Ecto neural progenitor cell (in vitro differentiated cells): ENCODE results near the gene CD300A.
"Not testable (repeated sequence)": the region's sequence is repeated elsewhere in the genome, so short reads cannot be mapped to it uniquely, and the experiment has no call there.

Experiments used
- DNase-seq: peaks from one replicate; pipeline ENCODE4 v3.0.0-alpha.2; 2018; ENCODE audit warnings: low spot score

CD300A gene

GRCh38 chr17:74518413-74518981 lies 52.1 kb downstream of the CD300A start:
- not testable (repeated sequence) for DNase-seq

- DNase-seq: no peak
Measured at GRCh38 chr17:74520016-74520434, 53.6 kb downstream of the CD300A start.

GRCh38 chr17:74520790-74521480 lies 54.5 kb downstream of the CD300A start:
- DNase-seq: no peak

GRCh38 chr17:74521701-74522201 lies 55.3 kb downstream of the CD300A start:
- no peak for DNase-seq

- DNase-seq: peak; percentile 32
Measured at GRCh38 chr17:74522381-74523105, 56.1 kb downstream of the CD300A start.

GRCh38 chr17:74523308-74523707 lies 56.9 kb downstream of the CD300A start:
- peak; percentile 25 for DNase-seq

- peak; percentile 32 for DNase-seq
Measured at GRCh38 chr17:74524653-74525464, 58.4 kb downstream of the CD300A start.

- no peak for DNase-seq
Measured at GRCh38 chr17:74525465-74525725, 59.0 kb downstream of the CD300A start.

GRCh38 chr17:74525781-74526288 lies 59.4 kb downstream of the CD300A start:
- no peak for DNase-seq

GRCh38 chr17:74526681-74527080 lies 60.2 kb downstream of the CD300A start:
- no peak for DNase-seq

GRCh38 chr17:74527081-74527480 lies 60.6 kb downstream of the CD300A start:
- DNase-seq: peak; percentile 35

- peak; percentile 32 for DNase-seq
Measured at GRCh38 chr17:74527756-74528155, 61.3 kb downstream of the CD300A start.

- peak; percentile 34 for DNase-seq
Measured at GRCh38 chr17:74528491-74529199, 62.2 kb downstream of the CD300A start.

GRCh38 chr17:74529243-74529642 lies 62.8 kb downstream of the CD300A start:
- DNase-seq: peak; percentile 28

- DNase-seq: peak; percentile 41
Measured at GRCh38 chr17:74530831-74531150, 64.4 kb downstream of the CD300A start.

GRCh38 chr17:74531231-74531761 lies 64.9 kb downstream of the CD300A start, which contains the start of gene CD300LB:
Gene CD300LB (minus strand): TSS chr17:74531475. CDS start chr17:74531350, 125 bp downstream.
- no peak for DNase-seq

- DNase-seq: peak; percentile 31
Measured at GRCh38 chr17:74532115-74532514, 65.7 kb downstream of the CD300A start.
